SK-N-MC (cell line): ENCODE data around the gene OCA2.
"Not testable (repeated sequence)": the region's sequence is repeated elsewhere in the genome, so short reads cannot be mapped to it uniquely, and the experiment has no call there.

ENCODE experiments used
- DNase-seq: peaks from one replicate; pipeline ENCODE4 v3.0.0-alpha.2; 2011; ENCODE audit warnings: low read depth, low spot score
- H3K27ac ChIP-seq: fragments of 200-600 bp; sonication (generic); 2 replicates; pipeline ENCODE4 v1.5.1; 2016; ENCODE audit warnings: mixed run types
- H3K36me3 ChIP-seq: fragments of 200-600 bp; sonication (generic); 2 replicates; pipeline ENCODE4 v1.6.1; 2017; ENCODE audit warnings: antibody characterized with exemption, low read length, mixed read lengths; ENCODE audit not compliant: insufficient read depth
- H3K4me3 ChIP-seq: fragments of 200-600 bp; sonication (generic); 2 replicates; pipeline ENCODE4 v1.5.1; 2016
- H3K9ac ChIP-seq: fragments of 200-600 bp; sonication (generic); 2 replicates; pipeline ENCODE4 v1.8.0; 2017; ENCODE audit warnings: mixed run types, mixed read lengths; ENCODE audit not compliant: insufficient read length
- H3K9me3 ChIP-seq: fragments of 200-600 bp; sonication (generic); 2 replicates; pipeline ENCODE4 v1.6.1; 2017; ENCODE audit warnings: low read depth, mild to moderate bottlenecking, antibody characterized with exemption, low read length, moderate library complexity, mixed read lengths
- EZH2 ChIP-seq: fragments of 200-600 bp; sonication (generic); IDR thresholded peaks from one replicate; pipeline ENCODE4 v1.6.1; 2017; ENCODE audit warnings: antibody characterized with exemption
- FOXP2 ChIP-seq: optimal IDR thresholded peaks from 2 replicates; pipeline ENCODE3; 2011; ENCODE audit warnings: mild to moderate bottlenecking, moderate library complexity; ENCODE audit not compliant: insufficient read depth; ENCODE audit errors: extremely low read length, control extremely low read depth
- POLR2AphosphoS5 ChIP-seq: IDR thresholded peaks from 2 replicates; pipeline ENCODE4 v1.6.1; 2012; ENCODE audit warnings: mild to moderate bottlenecking, low read depth, low read length, borderline replicate concordance

OCA2 gene

GRCh38 chr15:27742751-27743477 is 356.2 kb downstream of the OCA2 start:
- TF ChIP-seq FOXP2 = no peak
- no peak for TF ChIP-seq EZH2
- TF ChIP-seq POLR2AphosphoS5 = no peak
- H3K36me3 ChIP-seq = no peaks in the 10 kb centered on the region
- DNase-seq = no peak
- no peak overlapping the region for H3K9ac ChIP-seq
- H3K4me3 ChIP-seq = no peak overlapping the region
- H3K9me3 ChIP-seq = no peaks in the 10 kb centered on the region
- no peak overlapping the region for H3K27ac ChIP-seq

- H3K9me3 ChIP-seq = no peaks in the 10 kb centered on the region
- TF ChIP-seq POLR2AphosphoS5 (no peak), FOXP2 (no peak), EZH2 (no peak)
- no peak overlapping the region for H3K27ac ChIP-seq
- no peak for DNase-seq
- no peak overlapping the region for H3K9ac ChIP-seq
- H3K4me3 ChIP-seq = no peak overlapping the region
- H3K36me3 ChIP-seq = no peaks in the 10 kb centered on the region
These were observed 357.8 kb downstream of the OCA2 start for GRCh38 chr15:27741226-27741860.

GRCh38 chr15:27734785-27735495 is 364.2 kb downstream of the OCA2 start:
- H3K36me3 ChIP-seq = no peaks in the 10 kb centered on the region
- DNase-seq = no peak
- H3K4me3 ChIP-seq = no peak overlapping the region
- no peaks in the 10 kb centered on the region for H3K9me3 ChIP-seq
- no peak overlapping the region for H3K9ac ChIP-seq
- TF ChIP-seq FOXP2 = no peak
- TF ChIP-seq EZH2 = no peak
- no peak for TF ChIP-seq POLR2AphosphoS5
- no peak overlapping the region for H3K27ac ChIP-seq

GRCh38 chr15:27731776-27732175 is 367.3 kb downstream of the OCA2 start:
- no peak overlapping the region for H3K9ac ChIP-seq
- H3K4me3 ChIP-seq = no peak overlapping the region
- no peaks in the 10 kb centered on the region for H3K9me3 ChIP-seq
- no peak for TF ChIP-seq FOXP2
- no peak for TF ChIP-seq EZH2
- no peak for TF ChIP-seq POLR2AphosphoS5
- no peaks in the 10 kb centered on the region for H3K36me3 ChIP-seq
- H3K27ac ChIP-seq = no peak overlapping the region
- no peak for DNase-seq

GRCh38 chr15:27730868-27731267 is 368.2 kb downstream of the OCA2 start:
- no peak for DNase-seq
- Histone ChIP-seq H3K4me3 (no peak overlapping the region), H3K36me3 (no peaks in the 10 kb centered on the region), H3K9ac (no peak overlapping the region), H3K27ac (no peak overlapping the region), H3K9me3 (no peaks in the 10 kb centered on the region)
- TF ChIP-seq POLR2AphosphoS5 = no peak
- no peak for TF ChIP-seq EZH2
- no peak for TF ChIP-seq FOXP2

GRCh38 chr15:27725731-27726130 is 373.4 kb downstream of the OCA2 start:
- no peak for TF ChIP-seq FOXP2
- no peak for TF ChIP-seq POLR2AphosphoS5
- Histone ChIP-seq H3K27ac (no peak overlapping the region), H3K36me3 (no peaks in the 10 kb centered on the region), H3K9me3 (no peaks in the 10 kb centered on the region), H3K4me3 (no peak overlapping the region), H3K9ac (no peak overlapping the region)
- no peak for DNase-seq

- DNase-seq = no peak
- H3K36me3 ChIP-seq = no peaks in the 10 kb centered on the region
- TF ChIP-seq FOXP2 = no peak
- TF ChIP-seq POLR2AphosphoS5 = no peak
- TF ChIP-seq EZH2 = no peak
- H3K4me3 ChIP-seq = no peak overlapping the region
- no peak overlapping the region for H3K27ac ChIP-seq
- H3K9me3 ChIP-seq = no peaks in the 10 kb centered on the region
- no peak overlapping the region for H3K9ac ChIP-seq
These were observed 375.3 kb downstream of the OCA2 start for GRCh38 chr15:27723821-27724220.

- Histone ChIP-seq H3K4me3 (no peak overlapping the region), H3K27ac (no peak overlapping the region), H3K9ac (no peak overlapping the region), H3K36me3 (no peaks in the 10 kb centered on the region), H3K9me3 (no peaks in the 10 kb centered on the region)
- no peak for TF ChIP-seq FOXP2
- no peak for DNase-seq
These were observed 377.0 kb downstream of the OCA2 start for GRCh38 chr15:27722102-27722501.

- TF ChIP-seq EZH2 (no peak), FOXP2 (no peak)
- Histone ChIP-seq H3K36me3 (no peaks in the 10 kb centered on the region), H3K9ac (no peak overlapping the region), H3K27ac (no peak overlapping the region), H3K9me3 (no peaks in the 10 kb centered on the region), H3K4me3 (no peak overlapping the region)
- DNase-seq = no peak
These were observed 384.4 kb downstream of the OCA2 start for GRCh38 chr15:27714675-27715074.

GRCh38 chr15:27713850-27714249 is 385.3 kb downstream of the OCA2 start:
- H3K9ac ChIP-seq, H3K9me3 ChIP-seq, H3K4me3 ChIP-seq, H3K36me3 ChIP-seq, DNase-seq, H3K27ac ChIP-seq: not testable (repeated sequence)
